Activated T-cell treated with anti-CD3 and anti-CD28 coated beads, Interleukin-2, amount 50 U/mL, for 72 hours (primary cell): Measurements from ENCODE around the gene ANO4. TPM values are rescaled to one million over a fixed set of nuclear protein-coding genes. Genes with fewer than 3 reads are reported as not detected.

Experiments used
- ATAC-seq, 2 donors: fragments of 150-1000 bp; cut with Tn5 transposase; replicated peaks in 1 of 2; 2 replicates each; pipeline ENCODE4 v1.10.0; 2021; ENCODE audit warnings: moderate library complexity in 2 of 2, mild to moderate bottlenecking in 1 of 2
- DNase-seq, 2 donors: peaks; one replicate each; pipeline ENCODE4 v3.0.0; 2021 to 2022; ENCODE audit warnings: mixed read lengths in 1 of 2
- H3K27ac Mint-ChIP-seq: one replicate; pipeline ENCODE4 v1.8.0; 2022; ENCODE audit warnings: mild to moderate bottlenecking, moderate library complexity, mixed read lengths
- H3K27me3 Mint-ChIP-seq: one replicate; pipeline ENCODE4 v1.8.0; 2022; ENCODE audit warnings: low read depth, mixed read lengths
- H3K36me3 Mint-ChIP-seq, 2 donors: one replicate each; pipeline ENCODE4 v1.8.0; 2022; ENCODE audit warnings: mixed read lengths in 2 of 2, mild to moderate bottlenecking in 1 of 2; ENCODE audit not compliant: insufficient read depth in 2 of 2
- H3K4me1 Mint-ChIP-seq: one replicate; pipeline ENCODE4 v1.8.0; 2022; ENCODE audit warnings: low read depth, mixed read lengths
- H3K4me3 Mint-ChIP-seq, 2 donors: one replicate each; pipeline ENCODE4 v1.8.0; 2022; ENCODE audit warnings: mild to moderate bottlenecking in 2 of 2, mixed read lengths in 2 of 2, moderate library complexity in 2 of 2
- H3K9me3 Mint-ChIP-seq, 2 donors: one replicate each; pipeline ENCODE4 v1.8.0; 2022; ENCODE audit warnings: mixed read lengths in 2 of 2
- total RNA-seq, 2 donors: library from RNA; stranded (reverse); gene quantifications; one replicate each; pipeline ENCODE4 v1.2.3, GENCODE V29; 2022

ANO4 gene
- total RNA-seq, 2 donors from 2014 or later = not detected

GRCh38 chr12:100795174-100795799, 711 bp downstream of the ANO4 start:
- ATAC-seq = no peak
- H3K4me3 Mint-ChIP-seq = no peak overlapping the region
- H3K27me3 Mint-ChIP-seq = peaks cover 12% of the 10 kb centered on the region

GRCh38 chr12:100795800-100796179, 1.2 kb downstream of the ANO4 start:
- DNase-seq = no peak
- no peak overlapping the region for H3K4me3 Mint-ChIP-seq
- H3K27ac Mint-ChIP-seq = no peak overlapping the region
- peaks cover 12% of the 10 kb centered on the region for H3K27me3 Mint-ChIP-seq
- H3K9me3 Mint-ChIP-seq = no peaks in the 10 kb centered on the region
- peaks cover 0 to 2% of the 10 kb centered on the region in 2 donors for H3K36me3 Mint-ChIP-seq
- no peak for ATAC-seq
- H3K4me1 Mint-ChIP-seq = peaks cover 4% of the 10 kb centered on the region

More at GRCh38 chr12:100795174-100795799, 711 bp downstream of the ANO4 start:
- no peak overlapping the region for H3K27ac Mint-ChIP-seq
- H3K9me3 Mint-ChIP-seq = no peaks in the 10 kb centered on the region
- peaks cover 4% of the 10 kb centered on the region for H3K4me1 Mint-ChIP-seq
- DNase-seq = no peak
- H3K36me3 Mint-ChIP-seq = peaks cover 0 to 2% of the 10 kb centered on the region in 2 donors

- Mint-ChIP-seq H3K27me3 (peaks cover 12% of the 10 kb centered on the region), H3K9me3 (no peaks in the 10 kb centered on the region), H3K36me3 (peaks cover 0 to 2% of the 10 kb centered on the region in 2 donors), H3K4me1 (peaks cover 4% of the 10 kb centered on the region), H3K27ac (no peak overlapping the region), H3K4me3 (no peak overlapping the region)
- DNase-seq = no peak
- ATAC-seq = no peak
Measured at GRCh38 chr12:100796621-100797020, 2.0 kb downstream of the ANO4 start.

- no peak for ATAC-seq
- peaks cover 0 to 2% of the 10 kb centered on the region in 2 donors for H3K36me3 Mint-ChIP-seq
- no peak overlapping the region for H3K27ac Mint-ChIP-seq
- H3K4me1 Mint-ChIP-seq = peaks cover 4% of the 10 kb centered on the region
- DNase-seq = no peak
- no peaks in the 10 kb centered on the region for H3K9me3 Mint-ChIP-seq
- H3K4me3 Mint-ChIP-seq = no peak overlapping the region
- H3K27me3 Mint-ChIP-seq = peaks cover 12% of the 10 kb centered on the region
Measured at GRCh38 chr12:100797246-100797645, 2.7 kb downstream of the ANO4 start.

GRCh38 chr12:100797786-100798185, 3.2 kb downstream of the ANO4 start:
- no peak for ATAC-seq
- Mint-ChIP-seq H3K36me3 (peaks cover 0 to 2% of the 10 kb centered on the region in 2 donors), H3K4me1 (peaks cover 4% of the 10 kb centered on the region), H3K9me3 (no peaks in the 10 kb centered on the region), H3K27me3 (peaks cover 12% of the 10 kb centered on the region), H3K4me3 (no peak overlapping the region), H3K27ac (no peak overlapping the region)
- no peak for DNase-seq

GRCh38 chr12:100798286-100799160, 3.9 kb downstream of the ANO4 start:
- Mint-ChIP-seq H3K4me1 (peaks cover 4% of the 10 kb centered on the region), H3K27ac (no peak overlapping the region), H3K9me3 (no peaks in the 10 kb centered on the region), H3K36me3 (peaks cover 0 to 2% of the 10 kb centered on the region in 2 donors), H3K4me3 (no peak overlapping the region), H3K27me3 (peaks cover 12% of the 10 kb centered on the region)
- ATAC-seq = no peak
- no peak for DNase-seq

- Mint-ChIP-seq H3K36me3 (peaks cover 0 to 2% of the 10 kb centered on the region in 2 donors), H3K27me3 (peaks cover 9% of the 10 kb centered on the region), H3K4me1 (peaks cover 3% of the 10 kb centered on the region), H3K9me3 (peaks cover 0 to 2% of the 10 kb centered on the region in 2 donors), H3K27ac (no peak overlapping the region), H3K4me3 (no peak overlapping the region)
- ATAC-seq (no peak), DNase-seq (no peak)
Measured at GRCh38 chr12:100799770-100800169, 5.2 kb downstream of the ANO4 start.

- Mint-ChIP-seq H3K4me1 (no peaks in the 10 kb centered on the region), H3K27ac (no peak overlapping the region), H3K9me3 (peaks cover 0 to 2% of the 10 kb centered on the region in 2 donors), H3K4me3 (no peak overlapping the region), H3K27me3 (no peaks in the 10 kb centered on the region), H3K36me3 (no peaks in the 10 kb centered on the region)
- ATAC-seq = no peak
- DNase-seq = no peak
Measured at GRCh38 chr12:100800723-100801122, 6.1 kb downstream of the ANO4 start.

GRCh38 chr12:100801320-100801719, 6.7 kb downstream of the ANO4 start:
- DNase-seq (no peak), ATAC-seq (no peak)
- peaks cover 0 to 2% of the 10 kb centered on the region in 2 donors for H3K9me3 Mint-ChIP-seq
- H3K4me1 Mint-ChIP-seq = no peaks in the 10 kb centered on the region
- no peak overlapping the region for H3K4me3 Mint-ChIP-seq
- H3K27ac Mint-ChIP-seq = no peak overlapping the region
- no peaks in the 10 kb centered on the region for H3K36me3 Mint-ChIP-seq
- H3K27me3 Mint-ChIP-seq = no peaks in the 10 kb centered on the region

- H3K9me3 Mint-ChIP-seq = peaks cover 2 to 6% of the 10 kb centered on the region in 2 donors
- H3K4me3 Mint-ChIP-seq = no peak overlapping the region
- no peak for ATAC-seq
- H3K27ac Mint-ChIP-seq = no peak overlapping the region
- no peaks in the 10 kb centered on the region for H3K36me3 Mint-ChIP-seq
- DNase-seq = no peak
- H3K4me1 Mint-ChIP-seq = no peaks in the 10 kb centered on the region
- no peaks in the 10 kb centered on the region for H3K27me3 Mint-ChIP-seq
Measured at GRCh38 chr12:100808777-100809176, 14.2 kb downstream of the ANO4 start.

- peaks cover 0 to 2% of the 10 kb centered on the region in 2 donors for H3K9me3 Mint-ChIP-seq
- DNase-seq (no peak), ATAC-seq (no peak)
- no peaks in the 10 kb centered on the region for H3K27me3 Mint-ChIP-seq
- H3K4me3 Mint-ChIP-seq = no peak overlapping the region
- no peaks in the 10 kb centered on the region for H3K4me1 Mint-ChIP-seq
- no peak overlapping the region for H3K27ac Mint-ChIP-seq
- H3K36me3 Mint-ChIP-seq = no peaks in the 10 kb centered on the region
Measured at GRCh38 chr12:100820314-100820713, 25.7 kb downstream of the ANO4 start.

- Mint-ChIP-seq H3K4me3 (no peak overlapping the region), H3K9me3 (peaks cover 0 to 5% of the 10 kb centered on the region in 2 donors), H3K27ac (no peak overlapping the region), H3K4me1 (no peaks in the 10 kb centered on the region), H3K27me3 (no peaks in the 10 kb centered on the region), H3K36me3 (no peaks in the 10 kb centered on the region)
- DNase-seq (no peak), ATAC-seq (no peak)
Measured at GRCh38 chr12:100823963-100824362, 29.4 kb downstream of the ANO4 start.

GRCh38 chr12:100824476-100824875, 29.9 kb downstream of the ANO4 start:
- Mint-ChIP-seq H3K4me3 (no peak overlapping the region), H3K9me3 (peaks cover 0 to 5% of the 10 kb centered on the region in 2 donors), H3K27ac (no peak overlapping the region), H3K4me1 (no peaks in the 10 kb centered on the region), H3K36me3 (no peaks in the 10 kb centered on the region), H3K27me3 (no peaks in the 10 kb centered on the region)
- no peak for ATAC-seq
- DNase-seq = no peak
